ENCODE results near the gene NDE1.
"Not testable (repeated sequence)": the region's sequence is repeated elsewhere in the genome, so short reads cannot be mapped to it uniquely, and the experiment has no call there.

Gene NDE1, protein sequence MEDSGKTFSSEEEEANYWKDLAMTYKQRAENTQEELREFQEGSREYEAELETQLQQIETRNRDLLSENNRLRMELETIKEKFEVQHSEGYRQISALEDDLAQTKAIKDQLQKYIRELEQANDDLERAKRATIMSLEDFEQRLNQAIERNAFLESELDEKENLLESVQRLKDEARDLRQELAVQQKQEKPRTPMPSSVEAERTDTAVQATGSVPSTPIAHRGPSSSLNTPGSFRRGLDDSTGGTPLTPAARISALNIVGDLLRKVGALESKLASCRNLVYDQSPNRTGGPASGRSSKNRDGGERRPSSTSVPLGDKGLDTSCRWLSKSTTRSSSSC

DNA sequence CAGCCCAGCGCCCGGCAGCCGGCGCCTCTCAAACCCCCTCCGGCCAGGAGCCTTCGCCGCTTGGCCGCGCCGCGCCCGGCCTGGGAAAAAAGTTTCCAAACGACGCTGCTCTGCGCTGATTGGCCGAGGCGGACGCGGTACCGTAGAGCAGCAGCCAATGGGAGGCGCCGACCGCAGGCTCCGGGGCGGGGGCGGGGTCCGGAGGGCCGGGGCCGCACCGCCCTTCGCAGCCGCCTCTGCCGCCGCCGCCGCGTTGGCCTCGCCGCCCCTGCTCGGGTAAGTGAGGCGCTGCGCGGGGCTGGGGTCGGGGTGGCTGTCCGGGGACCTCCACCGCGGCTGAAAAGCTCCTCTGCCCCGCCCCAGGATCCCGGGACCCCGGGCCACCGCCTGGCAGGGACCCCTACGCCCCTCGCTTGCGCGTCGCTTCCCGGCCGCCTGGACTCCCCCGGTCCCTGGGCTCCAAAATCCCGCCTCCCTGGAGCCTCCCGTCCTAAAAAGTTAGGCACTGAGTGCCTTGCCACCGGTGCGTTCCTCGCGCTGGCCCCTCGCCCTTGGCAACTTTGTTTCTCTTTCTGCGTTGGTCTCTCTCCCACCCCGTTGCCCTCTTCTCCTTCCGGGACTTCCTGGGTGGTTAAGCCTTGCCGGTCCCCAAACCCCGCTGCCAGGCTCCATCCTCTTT, at the start of gene NDE1:
Gene NDE1 (plus strand): TSS at position 227 of the 679 bp plus-strand sequence. CDS start 14,534 bp downstream, outside the sequence.
- DNase-seq (ENCODE audit: extremely low spot score, insufficient read length, low read depth) = peak; percentile 80
- peak; percentile 80 for FAIRE-seq

- no peak for FAIRE-seq
- DNase-seq (ENCODE audit: extremely low spot score, insufficient read length, low read depth) = no peak
These were observed 48.7 kb upstream of the NDE1 start for GRCh38 chr16:15601212-15601879.

DNA sequence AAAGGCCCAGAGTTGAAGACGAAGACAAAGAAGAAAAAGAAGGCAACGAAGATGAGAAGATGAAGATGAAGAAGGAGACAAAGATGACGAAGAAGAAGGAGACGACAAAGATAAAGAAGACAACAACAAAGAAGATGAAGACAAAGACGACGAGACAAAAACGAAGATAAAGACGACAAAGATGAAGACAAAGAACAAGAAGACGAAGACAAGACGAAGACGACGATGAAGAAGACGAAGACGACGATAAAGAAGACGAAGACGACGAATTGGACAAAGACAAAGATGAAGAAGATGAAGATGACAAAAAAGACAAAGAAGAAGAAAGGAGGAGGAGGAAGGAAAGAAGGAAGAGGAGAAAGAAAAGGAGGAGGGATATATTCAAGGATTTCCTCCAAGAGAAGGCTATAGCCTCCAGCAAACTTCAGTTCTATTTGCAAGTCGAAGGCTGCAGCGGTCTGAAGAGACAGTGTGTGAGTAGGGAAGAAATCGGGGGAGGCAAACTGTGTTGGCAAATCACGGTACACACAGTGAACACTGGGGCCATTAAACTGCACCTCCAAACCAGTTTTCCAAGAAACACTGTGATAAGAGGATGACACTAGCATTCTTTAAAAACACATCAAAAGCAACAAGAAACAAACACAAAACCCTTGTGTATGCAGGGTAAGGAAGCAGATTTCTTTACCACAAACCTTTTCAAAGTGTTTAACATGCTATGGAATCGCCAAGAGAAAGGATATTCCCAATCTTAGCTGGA, 47.6 kb upstream of the NDE1 start:
- FAIRE-seq (no peak), DNase-seq (ENCODE audit: extremely low spot score, insufficient read length, low read depth) (no peak)

GRCh38 chr16:15604460-15605440, 45.3 kb upstream of the NDE1 start:
- no peak for DNase-seq (ENCODE audit: extremely low spot score, insufficient read length, low read depth)
- no peak for FAIRE-seq

DNA sequence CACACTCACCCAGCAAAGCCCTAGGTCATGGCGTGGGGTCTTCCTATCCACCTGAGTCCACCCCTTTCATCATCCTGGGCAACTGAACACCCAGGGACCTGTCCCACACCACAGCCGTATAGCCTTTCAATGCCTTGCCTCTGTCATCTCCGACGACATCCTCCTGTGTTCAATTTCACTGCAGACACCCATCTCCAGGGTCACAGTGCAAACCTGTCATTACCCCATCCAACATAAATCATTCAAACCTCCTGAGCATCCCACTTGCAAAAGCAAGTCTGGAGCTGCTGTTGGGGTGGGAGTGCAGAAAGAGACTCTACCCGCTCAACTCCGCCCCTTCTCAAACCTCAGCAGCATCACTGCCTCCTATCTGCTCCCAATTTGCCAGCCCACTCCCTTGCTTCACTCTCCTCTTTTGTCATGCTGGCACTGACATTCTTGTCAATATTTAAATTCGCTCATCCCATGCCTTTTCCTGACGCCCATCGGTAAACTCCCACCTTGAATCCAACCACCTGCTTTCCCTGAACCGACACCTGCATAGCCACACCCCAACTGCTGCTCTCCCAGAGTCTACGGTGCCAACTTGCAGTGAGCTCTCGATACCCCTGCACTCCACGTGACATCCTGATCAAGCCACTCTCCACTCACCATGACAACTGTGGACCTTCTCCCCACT, 44.1 kb upstream of the NDE1 start:
- FAIRE-seq (no peak), DNase-seq (ENCODE audit: extremely low spot score, insufficient read length, low read depth) (no peak)

GRCh38 chr16:15606518-15607220, 43.4 kb upstream of the NDE1 start:
- DNase-seq (ENCODE audit: extremely low spot score, insufficient read length, low read depth) = no peak
- no peak for FAIRE-seq

DNA sequence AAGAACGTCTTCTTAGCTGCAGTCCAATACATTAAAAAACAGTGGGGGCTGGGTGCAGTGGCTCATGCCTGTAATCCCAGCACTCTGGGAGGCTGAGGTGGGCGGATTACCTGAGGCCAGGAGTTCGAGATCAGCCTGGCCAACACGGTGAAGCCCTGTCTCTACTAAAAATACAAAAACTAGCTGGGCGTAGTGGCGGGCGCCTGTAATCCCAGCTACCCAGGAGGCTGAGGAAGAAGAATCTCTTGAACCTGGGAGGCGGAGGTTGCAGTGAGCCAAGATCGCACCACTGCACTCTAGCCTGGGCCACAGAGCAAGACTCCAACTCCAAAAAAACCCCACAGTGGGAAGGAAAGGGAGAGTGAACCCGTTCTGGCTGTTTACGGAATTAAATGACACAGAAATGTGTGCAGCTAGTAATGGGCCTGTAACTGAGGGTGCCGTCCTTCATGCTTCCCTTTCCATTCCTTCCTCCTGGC, 42.8 kb upstream of the NDE1 start:
- not testable (repeated sequence) for FAIRE-seq; DNase-seq (ENCODE audit: extremely low spot score, insufficient read length, low read depth)

GRCh38 chr16:15607700-15608396, 42.2 kb upstream of the NDE1 start:
- DNase-seq (ENCODE audit: extremely low spot score, insufficient read length, low read depth) (no peak), FAIRE-seq (no peak)

DNA sequence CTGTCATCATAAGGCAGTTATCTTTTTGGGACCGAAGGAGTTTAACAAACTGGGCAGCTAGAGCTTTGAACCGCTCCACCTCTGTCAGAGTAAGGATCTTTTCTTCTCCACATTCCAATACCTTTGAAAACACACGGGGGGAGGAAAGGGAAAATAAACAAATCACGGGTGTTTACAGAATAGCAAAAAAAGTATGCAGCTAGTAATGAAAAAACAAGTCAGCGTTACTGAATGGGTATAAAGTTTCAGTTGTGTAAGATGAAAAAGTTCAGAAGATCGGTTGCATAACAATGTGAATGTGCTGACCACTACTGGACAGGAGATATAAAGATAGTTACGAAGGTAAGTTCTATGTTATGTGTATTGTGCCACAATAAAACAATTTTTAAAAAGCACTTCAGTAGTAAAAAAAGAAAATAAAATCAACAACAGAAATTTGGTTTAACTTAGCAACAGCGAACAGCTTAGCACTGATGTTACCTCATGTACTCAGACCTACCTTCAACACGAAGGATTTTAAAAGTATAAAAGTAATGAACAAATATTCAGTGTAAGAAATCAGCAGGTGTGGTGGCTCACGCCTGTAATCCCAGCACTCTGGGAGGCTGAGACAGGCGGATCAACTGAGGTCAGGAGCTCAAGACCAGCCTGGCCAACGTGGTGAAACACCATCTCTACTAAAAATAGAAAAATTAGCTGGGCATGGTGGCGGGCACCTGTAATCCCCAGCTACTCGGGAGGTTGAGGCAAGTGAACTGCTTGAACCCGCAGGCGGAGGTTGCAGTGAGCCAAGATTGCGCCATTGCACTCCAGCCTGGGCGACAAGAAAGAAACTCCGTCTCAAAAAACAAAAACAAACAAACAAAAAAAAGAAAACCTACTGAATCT, 41.4 kb upstream of the NDE1 start:
- DNase-seq (ENCODE audit: extremely low spot score, insufficient read length, low read depth) = no peak

GRCh38 chr16:15609286-15609649, 40.8 kb upstream of the NDE1 start:
- DNase-seq (ENCODE audit: extremely low spot score, insufficient read length, low read depth) (no peak), FAIRE-seq (no peak)

More for the DNA sequence above, 41.4 kb upstream of the NDE1 start:
- FAIRE-seq = no peak

DNA sequence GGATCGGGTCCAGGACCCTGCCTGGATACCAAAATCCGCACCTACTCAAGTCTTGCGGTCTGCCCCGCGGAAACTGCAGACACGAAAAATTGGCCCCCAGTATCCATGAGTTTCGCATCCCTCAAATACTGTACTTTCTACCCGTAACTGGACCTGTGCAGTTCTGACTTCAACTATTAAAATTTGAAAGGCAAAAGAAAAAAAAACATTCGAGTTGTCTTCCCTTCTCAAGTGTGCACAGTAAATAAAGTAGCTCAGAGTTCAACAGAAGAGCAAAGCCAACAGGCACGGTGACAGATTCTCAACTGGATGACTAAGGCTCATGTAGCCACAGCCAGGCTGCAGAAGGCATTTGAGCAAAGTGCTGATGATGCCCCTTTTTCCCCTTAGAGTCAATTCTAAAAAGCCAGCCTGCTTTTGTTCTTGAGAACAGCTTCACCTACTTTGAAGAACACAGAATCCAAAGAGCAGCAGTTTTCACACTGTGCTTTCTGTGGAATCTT, 39.6 kb upstream of the NDE1 start:
- FAIRE-seq (no peak), DNase-seq (ENCODE audit: extremely low spot score, insufficient read length, low read depth) (no peak)

DNA sequence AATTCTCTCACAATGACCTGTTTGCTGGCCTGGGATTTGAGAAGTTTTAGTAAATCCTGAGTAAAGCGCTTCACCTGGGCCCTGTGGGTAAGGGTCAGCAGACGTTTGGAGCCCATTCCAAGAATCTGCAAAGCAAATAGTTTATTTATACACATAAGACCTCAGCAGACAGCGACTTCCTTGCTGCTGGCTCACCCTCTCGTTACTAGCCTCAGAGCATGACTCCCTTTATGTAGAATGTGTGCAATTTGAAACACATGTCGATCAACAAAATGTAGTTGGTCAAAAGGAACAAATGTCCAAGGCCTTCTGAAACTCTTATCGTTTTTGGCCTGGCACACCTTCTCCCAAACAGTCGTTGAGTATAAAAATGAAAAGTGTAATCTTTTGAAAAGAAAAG, 38.4 kb upstream of the NDE1 start:
- FAIRE-seq (no peak), DNase-seq (ENCODE audit: extremely low spot score, insufficient read length, low read depth) (no peak)

DNA sequence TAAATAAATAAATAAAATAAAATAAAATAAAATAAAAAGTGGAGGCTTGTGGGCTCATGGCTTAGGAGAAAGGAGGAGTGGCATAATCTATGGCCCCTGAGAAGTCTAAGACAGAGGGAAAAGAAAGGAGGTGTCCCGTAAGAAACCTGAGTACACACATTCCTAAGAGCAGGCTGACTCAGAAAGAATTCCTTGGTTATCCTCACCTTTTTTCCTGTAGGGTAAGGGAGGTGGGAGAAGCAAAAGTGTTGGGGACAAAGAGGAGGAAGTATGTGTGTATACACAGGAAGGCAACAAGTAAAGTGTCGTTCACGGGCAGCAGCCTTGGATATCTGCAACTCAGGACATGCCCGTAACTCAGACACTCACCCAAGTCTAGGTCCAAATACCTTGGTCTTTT, 36.4 kb upstream of the NDE1 start:
- no peak for DNase-seq (ENCODE audit: extremely low spot score, insufficient read length, low read depth)
- no peak for FAIRE-seq

DNA sequence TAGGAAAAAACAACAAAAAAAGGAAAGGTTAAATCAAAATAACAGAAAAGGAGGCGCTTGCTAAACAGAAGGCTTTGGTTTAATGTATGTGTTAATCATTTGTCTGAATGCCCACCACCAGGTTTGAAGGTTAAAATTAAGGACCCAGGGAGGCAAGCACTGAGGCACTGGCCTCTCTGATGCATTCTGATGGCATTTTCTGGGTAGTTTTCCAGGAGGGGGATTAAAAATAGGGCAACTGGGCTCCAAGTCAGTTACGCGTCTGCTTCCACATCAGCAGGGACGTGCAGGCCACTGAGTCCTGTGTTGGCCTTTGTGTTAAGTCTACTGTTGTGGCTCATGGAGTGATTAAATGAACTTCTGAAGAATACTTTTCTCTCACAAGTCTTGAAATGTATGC, 34.0 kb upstream of the NDE1 start:
- DNase-seq (ENCODE audit: extremely low spot score, insufficient read length, low read depth) (no peak), FAIRE-seq (no peak)

- FAIRE-seq (no peak), DNase-seq (ENCODE audit: extremely low spot score, insufficient read length, low read depth) (no peak)
These were observed 33.4 kb upstream of the NDE1 start for GRCh38 chr16:15616475-15617165.

DNA sequence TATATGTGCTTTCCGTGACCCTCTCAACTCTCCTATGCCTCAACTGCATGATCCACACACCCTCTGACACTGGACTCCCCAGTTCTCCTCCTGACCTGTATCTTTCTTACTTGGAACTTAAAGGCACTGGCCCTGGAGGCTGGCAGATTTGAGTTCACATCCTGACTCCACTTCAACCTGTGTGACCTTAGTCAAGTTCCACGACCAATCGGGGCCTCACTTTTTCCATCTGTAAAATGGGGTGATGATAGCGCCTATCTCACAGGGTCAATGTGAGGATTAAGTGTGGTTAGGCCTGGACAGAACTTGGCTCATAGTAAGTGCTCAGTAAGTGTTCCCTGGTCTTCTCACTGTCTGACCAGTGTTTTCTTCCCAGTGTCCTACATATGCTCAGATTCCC, 32.1 kb upstream of the NDE1 start:
- no peak for DNase-seq (ENCODE audit: extremely low spot score, insufficient read length, low read depth)
- no peak for FAIRE-seq

Measured in GM18507 (cell line).